Astrocyte of the hippocampus (primary cell): Measurements from ENCODE around the gene ZNF280A.
"Not testable (repeated sequence)": the region's sequence is repeated elsewhere in the genome, so short reads cannot be mapped to it uniquely, and the experiment has no call there.

ENCODE experiments used
- DNase-seq: peaks from one replicate; pipeline ENCODE4 v3.0.0; 2011; ENCODE audit warnings: low read depth, low spot score

Gene ZNF280A

DNA sequence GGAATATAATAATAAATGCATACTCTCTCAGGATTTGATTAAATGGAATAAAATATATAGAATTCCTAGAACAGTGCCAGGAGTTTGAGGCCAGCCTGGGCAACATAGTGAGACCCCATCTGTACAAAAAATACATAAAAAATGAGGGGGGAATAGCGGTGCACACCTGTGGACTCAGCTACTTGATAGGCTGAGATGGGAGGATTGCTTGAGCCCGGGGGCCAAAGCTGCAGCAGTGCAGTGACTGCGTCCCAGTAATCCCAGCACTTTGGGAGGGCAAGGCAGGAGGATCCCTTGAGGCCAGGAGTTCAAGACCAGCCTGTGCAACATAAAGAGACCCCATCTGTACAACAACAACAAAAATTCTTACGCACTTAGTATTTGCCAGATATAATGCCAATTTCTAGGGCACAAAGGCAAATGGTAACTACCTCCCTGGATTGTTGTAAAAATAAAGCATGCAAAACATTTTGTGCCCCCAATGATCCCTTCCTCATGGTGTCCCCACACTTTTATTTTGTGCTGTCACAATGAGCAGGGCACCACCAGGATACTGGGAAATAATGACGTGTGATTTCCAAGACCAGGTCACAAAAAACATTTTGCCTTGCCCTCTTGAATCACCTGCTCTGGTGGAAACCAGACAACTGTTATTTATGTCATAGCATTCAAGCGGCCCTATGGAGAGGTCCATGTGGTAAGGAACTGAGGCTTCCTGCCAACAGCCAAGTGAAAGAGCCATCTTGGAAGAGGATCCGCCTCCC, 18.3 kb upstream of the ZNF280A start:
- DNase-seq = no peak

DNA sequence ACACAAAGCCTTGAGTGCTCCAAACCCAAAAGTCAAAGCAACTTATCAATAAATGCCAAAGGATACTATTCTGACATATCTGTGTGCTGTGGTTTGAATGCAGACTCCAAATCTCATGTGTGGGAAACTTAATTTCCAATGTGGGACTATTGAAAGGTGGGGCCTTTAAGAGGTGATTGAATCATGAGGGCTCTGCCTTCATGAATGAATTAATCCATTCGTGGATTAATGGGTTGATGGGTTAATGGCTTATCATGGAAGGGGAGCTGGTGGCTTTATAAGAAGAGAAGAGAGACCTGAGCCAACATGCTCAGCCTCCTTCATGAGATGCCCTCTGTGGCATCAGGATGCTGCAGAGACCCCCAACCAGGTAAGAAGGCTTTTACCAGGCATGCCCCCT, 16.8 kb upstream of the ZNF280A start:
- DNase-seq = no peak

DNA sequence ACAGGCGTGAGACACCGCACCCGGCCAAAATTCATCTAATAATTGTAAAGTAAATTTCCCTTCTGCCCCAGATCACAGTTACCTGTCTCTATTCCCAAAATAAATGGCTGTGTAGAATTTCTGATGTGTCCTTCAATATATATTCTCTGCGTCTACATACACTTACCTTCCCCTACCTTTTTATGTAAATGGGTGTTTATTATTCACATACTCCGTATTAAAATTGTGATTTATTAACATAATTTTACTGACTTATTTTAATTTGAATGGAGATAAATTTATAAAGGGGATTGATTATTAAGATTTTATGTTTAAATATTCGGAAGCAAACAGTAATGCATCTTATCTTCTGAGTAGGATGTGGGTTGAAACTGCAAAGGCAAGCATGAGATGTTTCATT, 16.4 kb upstream of the ZNF280A start:
- DNase-seq = no peak

DNA sequence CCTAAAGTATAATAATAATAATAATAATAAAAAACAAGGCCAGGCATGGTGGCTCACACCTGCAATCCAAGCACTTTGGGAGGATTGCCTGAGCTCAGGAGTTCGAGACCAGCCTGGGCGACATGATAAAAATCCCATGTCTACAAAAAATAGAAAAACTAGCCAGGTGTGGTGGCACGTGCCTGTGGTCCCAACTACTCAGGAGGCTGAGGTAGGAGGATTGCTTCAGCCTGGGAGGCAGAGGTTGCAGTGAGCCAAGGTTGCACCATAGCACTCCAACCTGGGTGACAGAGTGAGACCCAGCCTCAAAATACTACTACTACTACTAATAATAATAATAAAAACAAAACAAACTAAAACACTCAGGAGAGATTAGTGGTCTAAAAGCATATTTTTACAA, 15.6 kb upstream of the ZNF280A start:
- no peak for DNase-seq

DNA sequence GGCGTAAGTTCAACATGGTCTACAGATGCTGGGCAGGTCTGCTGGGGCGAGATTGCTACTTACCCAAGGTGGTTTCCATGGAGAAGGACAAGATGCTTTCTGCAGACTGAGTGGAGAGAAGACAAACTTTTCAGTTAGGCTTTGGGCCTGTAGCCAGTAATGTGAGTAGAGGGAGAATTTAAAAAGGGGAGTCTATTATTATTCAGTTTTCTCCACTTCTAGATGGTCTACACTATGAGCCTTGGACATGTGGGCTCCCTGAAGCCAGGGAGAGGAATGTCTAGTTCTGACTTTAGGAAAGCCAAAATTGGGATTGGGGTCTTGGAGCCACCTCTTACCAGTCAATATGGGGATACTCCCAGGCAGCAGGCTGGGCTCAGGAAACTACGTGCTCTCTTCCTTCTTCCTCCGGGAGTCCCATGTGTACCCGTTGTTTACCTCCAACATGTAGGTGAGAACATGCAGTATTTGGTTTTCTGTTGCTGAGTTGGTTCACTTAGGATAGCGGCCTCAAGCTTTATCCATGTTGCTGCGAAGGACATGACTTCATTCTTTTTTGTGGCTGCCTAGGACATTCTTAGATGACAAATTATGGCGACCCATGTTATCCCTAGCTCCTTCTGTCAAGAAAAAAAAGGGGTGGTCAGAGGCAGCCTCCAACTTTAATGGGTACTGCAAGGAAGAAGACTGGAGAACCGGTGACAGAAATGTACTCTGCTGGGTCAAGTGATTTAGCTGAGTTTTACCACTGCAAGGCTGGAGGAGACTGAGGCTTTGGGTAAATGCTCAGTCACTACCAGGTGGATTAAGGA, 14.7 kb upstream of the ZNF280A start:
- DNase-seq = no peak

DNA sequence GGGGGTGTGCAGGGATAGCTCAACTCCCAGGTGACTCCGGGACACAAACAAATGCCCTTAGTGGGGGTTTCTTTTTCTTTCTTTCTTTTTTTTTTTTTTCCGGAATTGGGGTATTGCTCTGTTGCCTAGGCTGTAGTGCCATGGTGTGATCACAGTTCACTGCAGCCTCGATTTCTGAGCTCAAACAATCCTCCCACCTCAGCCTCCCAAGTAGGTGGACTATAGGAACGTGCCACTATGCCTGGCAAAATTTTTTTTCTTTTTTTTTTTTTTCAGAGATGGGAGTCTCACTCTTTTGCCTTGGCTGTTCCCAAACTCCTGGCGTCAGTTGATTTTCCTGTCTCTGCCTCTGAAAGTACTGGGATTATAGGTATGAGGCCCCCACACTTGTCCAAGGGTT, 13.8 kb upstream of the ZNF280A start:
- no peak for DNase-seq

DNA sequence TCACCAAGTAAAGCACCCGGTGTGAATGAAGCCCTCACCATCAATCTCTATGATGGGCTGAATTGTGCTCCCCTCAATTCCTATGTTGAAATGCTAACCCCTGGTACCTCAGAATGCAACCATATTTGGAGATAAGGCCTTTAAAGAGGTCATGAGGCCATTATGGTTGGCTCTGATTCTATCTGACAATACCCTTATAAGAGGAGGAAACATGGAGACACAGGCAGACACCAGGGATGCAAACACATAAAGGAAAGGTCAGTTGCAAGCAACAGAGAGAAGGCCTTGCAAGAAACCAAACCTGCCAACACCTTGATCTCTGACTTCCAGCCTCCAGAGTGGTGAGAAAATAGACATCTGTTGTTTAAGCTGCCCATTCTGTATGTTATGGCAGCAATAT, 13.3 kb upstream of the ZNF280A start:
- no peak for DNase-seq

DNA sequence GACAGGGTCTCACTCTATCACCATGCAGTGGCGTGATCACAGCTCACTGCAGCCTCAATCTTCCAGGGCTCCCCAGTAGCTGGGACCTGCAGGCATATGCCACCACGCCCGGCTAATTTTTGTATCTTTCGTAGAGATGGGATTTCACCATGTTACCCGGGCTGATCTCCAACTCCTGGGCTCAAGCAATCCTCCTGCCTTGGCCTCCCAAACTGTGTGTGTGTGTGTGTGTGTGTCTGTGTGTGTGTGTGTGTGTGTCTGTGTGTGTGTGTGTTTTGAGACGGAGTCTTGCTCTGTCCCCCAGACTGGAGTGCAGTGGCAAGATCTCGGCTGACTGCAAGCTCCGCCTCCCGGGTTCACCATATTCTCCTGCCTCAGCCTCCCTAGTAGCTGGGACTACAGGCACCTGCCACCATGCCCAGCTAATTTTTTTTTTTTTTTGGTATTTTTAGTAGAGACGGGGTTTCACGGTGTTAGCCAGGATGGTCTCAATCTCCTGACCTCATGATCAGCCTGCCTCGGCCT, 12.5 kb upstream of the ZNF280A start:
- DNase-seq = not testable (repeated sequence)

DNA sequence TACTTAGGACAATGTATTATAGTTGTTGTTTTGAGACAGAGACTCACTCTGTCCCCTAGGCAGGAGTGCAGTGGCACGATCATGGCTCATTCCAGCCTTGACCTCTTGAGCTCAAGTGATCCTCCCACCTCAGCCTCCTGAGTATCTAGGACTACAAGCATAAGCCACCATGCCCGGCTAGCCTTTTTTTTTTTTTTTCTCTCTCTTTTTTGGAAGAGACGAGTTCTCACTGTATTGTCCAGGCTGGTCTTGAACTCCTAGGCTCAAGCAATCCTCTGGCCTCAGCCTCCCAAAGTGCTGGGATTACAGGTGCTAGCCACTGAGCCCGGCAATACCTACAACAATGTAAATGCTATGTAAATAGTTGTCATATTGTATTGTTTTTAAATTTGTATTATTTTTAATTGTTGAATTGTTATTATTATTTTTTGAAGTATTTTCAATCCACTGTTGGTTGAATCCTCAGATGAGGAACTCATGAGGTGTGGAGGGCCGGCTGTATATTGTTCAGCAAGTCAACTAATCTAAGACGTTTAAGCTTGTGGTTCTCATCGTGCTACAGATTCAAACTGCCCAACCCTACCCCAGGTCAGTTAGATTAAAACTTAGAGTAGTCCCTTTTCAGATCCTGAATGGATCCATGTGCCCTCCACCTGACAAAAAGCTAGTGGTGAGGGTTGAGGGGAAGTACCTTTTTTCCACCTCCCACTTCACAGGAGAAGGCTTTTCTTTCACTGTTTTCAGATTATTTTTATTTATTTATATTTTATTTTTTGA, 11.9 kb upstream of the ZNF280A start:
- DNase-seq = no peak

DNA sequence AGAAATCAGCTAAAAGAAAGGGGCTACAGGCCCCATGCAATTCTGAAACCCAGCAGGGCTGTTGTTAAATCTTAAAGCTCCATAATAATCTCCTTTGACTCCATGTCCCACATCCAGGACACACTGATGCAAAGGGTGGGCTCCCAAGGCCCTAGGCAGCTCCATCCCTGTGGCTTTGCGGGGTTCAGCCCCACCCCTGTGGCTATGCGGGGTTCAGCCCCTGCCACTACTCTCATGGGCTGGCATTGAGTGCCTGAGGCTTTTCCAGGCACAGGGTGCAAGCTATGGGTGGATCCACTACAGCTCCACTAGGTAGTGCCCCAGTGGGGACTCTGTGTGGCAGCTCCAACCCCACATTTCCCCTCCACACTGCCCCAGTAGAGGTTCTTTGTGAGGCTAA, 8.7 kb upstream of the ZNF280A start:
- DNase-seq = no peak

DNA sequence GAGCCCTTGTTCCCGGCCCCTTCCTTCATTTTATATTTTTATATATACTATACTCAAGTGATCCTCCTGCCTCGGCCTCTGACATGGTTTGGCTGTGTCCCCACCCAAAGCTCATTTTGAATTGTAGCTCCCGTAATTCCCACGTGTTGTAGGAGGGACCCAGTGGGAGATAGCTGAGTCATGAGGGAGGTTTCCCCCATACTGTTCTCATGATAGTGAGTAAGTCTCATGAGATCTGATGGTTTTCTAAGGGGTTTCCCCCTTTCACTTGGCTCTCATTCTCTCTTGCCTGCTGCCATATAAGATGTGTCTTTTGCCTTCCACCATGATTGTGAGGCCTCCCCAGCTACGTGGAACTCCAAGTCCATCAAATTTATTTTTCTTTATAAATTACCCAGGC, 7.2 kb upstream of the ZNF280A start:
- no peak for DNase-seq

DNA sequence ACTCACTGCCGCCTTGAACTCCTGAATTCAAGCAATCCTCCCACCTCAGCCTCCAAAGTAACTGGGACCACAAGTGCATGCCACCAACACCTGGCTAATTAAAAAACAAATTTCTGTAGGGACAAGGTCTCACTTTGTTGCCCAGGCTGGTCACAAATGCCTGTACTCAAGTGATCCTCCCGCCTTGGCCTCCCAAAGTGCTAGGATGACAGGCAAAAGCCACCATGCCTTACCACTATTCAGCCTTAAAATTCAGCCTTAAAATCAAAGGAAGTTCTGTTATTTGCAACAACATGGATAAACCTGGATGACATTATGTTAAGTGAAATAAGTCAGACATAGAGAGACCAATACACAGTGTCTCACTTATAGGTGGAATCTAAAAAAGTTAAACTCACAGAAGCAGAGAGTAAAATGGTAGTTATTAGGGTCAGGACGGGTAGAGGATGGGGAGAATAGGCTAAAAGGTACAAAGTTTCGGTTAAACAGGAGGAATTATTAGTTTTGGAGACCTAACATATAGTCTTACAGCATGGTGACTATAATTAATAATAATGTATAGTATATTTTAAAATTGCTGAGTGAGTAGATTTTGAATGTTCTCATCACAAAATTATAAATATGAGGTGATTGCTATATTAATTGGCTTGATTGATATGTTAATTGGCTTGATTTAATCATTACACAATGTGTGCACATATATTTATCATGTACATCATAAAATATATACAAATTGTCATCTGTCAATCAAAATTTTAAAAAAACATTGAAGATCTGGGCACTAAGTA, 6.2 kb upstream of the ZNF280A start:
- DNase-seq = no peak

DNA sequence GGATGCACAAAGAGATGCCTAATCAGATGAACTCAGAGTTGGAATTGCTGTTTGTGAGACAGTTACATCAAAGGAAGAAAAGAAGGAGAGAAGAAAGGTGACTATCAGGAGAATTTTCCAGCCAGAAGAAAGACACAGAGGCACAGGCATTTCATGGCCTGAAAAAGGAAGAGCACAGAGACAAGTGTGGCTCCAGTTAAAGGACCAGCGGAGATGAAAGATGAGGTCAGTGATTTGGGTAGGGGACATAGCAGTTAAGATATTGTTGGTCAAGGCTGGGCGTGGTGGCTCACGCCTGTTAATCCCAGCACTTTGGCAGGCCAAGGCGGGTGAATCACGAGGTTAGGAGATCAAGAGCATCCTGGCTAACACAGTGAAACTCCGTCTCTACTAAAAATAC, 3.4 kb upstream of the ZNF280A start:
- DNase-seq = no peak

DNA sequence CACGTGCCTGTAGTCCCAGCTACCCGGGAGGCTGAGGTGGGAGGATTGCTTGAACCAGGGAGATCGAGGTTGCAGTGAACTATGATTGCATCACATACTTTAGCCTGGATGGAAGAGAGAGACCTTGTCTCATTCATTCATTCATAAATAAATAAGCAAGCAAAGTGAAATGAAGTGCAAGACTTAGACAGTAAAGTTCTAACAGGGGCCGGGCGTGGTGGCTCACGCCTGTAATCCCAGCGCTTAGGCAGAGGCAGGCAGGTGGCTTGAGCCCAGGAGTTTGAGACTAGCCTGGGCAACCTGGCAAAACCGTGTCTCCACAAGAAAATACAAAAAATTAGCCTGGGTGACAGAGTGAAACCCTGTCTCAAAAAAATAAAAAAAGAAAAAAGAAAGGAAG, 1.6 kb upstream of the ZNF280A start:
- no peak for DNase-seq

DNA sequence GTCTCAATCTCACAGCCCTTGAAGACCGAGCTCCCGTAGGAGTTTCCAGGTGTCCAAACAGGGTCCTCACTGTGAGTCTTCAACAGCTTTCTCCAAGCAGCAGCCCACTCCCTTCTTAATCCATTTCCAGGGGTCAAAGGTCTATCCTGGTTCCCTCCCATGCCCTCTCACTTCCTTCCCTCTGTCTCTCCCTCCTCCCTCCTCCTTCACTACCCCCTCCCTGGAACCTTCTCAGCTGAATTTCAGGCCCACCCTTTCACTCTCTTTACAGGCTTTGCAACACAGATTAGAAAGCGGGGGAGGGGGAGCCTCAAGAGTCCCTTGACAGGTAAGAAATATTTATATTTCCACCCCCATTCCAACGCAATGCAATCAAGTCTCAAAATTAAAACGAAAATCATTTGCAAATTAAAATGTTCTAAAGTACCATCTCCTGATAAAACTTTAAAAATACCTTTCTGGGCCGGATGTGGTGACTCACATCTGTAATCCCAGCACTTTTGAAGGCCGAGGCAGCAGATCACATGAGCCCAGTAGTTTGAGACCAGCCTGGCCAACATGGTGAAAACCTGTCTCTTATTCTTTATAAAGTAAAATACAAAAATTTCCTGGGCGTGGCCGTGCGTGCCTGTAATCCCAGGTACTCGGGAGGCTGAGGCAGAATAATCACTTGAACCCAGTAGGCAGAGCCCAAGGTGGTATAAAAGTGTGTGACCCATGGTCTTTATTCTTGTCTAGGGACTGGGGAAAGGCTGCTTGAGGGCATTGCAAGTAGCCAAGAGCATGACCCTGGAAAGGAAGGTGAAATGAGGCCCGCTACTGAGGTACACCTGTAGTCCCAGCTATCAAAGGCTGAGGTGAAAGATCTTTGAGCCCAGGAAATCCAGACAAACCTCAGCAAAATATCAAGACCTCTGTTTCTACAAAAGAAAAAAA, 865 bp upstream of the ZNF280A start:
- no peak for DNase-seq

DNA sequence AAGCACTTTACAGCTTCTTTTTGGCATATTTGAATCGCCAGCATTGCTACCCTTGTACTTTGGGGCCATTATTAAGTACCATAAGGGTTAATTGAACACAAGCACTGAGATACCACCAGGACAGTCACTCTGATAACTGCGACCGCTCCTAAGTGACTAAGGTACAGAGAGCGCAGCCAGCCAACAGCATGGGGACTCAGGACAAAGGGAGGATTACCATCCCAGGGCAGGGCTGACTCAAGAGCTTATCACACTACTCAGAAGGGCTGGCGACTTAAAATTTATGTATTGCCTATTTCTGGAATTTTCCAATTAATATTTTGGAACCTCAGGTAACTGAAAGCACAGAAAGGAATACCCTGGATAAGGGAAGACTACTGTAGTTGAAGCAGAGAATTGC, 479 bp downstream of the ZNF280A start:
- no peak for DNase-seq

DNA sequence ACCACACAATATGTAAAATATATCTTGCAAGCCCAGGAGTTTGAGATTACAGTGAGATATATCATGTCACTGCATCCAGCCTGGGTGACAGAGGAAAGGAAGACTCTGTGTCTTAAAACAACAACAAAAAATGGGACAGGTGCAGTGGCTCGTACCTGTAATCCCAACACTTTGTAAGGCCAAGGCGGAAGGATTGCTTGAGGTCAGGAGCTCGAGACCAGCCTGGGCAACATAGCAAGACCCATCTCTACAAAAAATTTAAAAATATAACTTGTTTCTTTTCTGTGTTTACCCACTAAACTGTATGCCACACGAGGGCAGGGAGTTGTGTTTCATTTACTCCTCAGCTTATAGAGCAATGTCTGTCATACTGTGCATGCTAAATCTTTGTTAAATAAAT, 3.1 kb downstream of the ZNF280A start:
- DNase-seq = no peak

DNA sequence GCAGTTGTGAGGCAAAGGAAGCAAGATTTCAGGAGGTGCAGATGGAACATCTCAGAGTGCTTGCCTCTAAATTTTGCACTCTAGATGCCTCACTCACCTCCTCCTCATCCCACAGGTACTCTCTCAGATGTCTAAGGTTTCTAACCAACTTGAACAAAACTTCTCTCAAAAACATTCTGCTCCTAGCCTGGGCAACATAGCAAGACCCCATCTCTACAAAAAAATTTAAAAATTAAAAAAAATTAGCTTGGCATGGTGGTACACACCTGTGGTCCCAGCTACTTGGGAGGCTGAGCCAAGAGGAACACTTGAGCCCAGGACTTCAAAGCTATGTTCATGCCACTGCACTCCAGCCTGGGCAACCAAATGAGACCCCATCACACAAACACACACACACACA, 4.2 kb downstream of the ZNF280A start:
- no peak for DNase-seq

DNA sequence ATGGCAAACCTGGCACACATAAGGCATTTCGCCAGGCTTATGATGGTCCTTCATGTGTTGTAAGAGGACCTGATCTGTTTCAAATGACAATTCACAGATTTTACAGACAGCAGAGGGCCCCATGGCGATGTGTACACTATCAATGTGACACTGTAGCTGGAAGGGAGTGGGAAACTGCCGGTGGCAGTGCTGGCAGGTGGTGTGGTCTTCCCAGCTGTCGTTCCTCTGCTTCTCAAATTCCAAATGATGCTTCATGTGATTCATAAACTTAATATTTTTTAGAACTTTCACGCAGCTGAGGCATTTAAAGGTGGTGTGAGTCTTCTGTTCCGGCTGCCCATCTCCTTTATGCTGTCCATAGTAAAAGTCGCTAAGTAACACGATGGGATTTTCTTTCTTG, 5.6 kb downstream of the ZNF280A start:
- DNase-seq = not testable (repeated sequence)

DNA sequence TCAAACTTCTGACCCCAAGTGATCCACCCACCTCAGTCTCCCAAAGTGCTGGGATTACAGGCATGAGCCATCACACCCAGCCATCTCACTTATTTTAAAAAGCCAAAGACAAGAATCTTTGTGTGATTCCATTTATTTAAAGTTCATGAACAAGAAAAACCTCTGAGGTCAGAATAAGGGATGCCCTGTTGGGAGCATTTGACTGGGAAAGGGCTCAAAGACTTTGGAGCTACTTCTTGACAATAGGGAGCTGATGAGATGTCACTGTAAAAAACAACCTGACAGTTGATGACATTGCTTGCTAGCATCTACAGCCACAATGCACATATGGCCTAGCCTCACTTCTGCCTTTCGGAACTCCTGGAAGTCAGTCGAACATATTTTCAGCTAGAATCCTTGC, 6.5 kb downstream of the ZNF280A start:
- no peak for DNase-seq
